Pancreas (tissue), 10 donors: ENCODE results near the gene TK1. TPM values are rescaled to one million over a fixed set of nuclear protein-coding genes. Genes with fewer than 3 reads are reported as not detected.

Experiments
- ATAC-seq, 4 donors: fragments of 200-7000 bp; cut with Tn5 transposase; one replicate each; pipeline versions ENCODE4 v1.8.0 to v1.9.1; 2020; ENCODE audit warnings: mild to moderate bottlenecking in 4 of 4, moderate library complexity in 4 of 4
- DNase-seq, 6 donors: peaks; one replicate each; pipeline ENCODE4 v3.0.0-alpha.2; 2020
- FAIRE-seq: peaks from 2 replicates; lab custom pipeline; 2012; peaks lifted over from hg19 to GRCh38; lab: Jason Lieb, UNC
- H3K27ac ChIP-seq, 4 donors: fragments of 200-600 bp; sonication (generic); 1 replicate in 3 of 4; 2 replicates in 1 of 4; pipeline versions ENCODE4 v1.5.0 to v1.8.0; 2020
- H3K27me3 ChIP-seq, 4 donors: fragments of 200-600 bp; one replicate each; pipeline ENCODE4 v1.8.0; 2021
- H3K36me3 ChIP-seq, 3 donors: fragments of 200-600 bp; sonication (generic) in 1 of 3; one replicate each; pipeline versions ENCODE4 v1.5.0 to v1.8.0; 2020 to 2021
- H3K4me1 ChIP-seq, 3 donors: fragments of 200-600 bp; one replicate each; pipeline ENCODE4 v1.8.0; 2021
- H3K4me3 ChIP-seq, 4 donors: fragments of 200-600 bp; sonication (generic) in 2 of 4; one replicate each; pipeline versions ENCODE4 v1.5.0 to v1.8.0; 2020 to 2021
- H3K9me3 ChIP-seq, 4 donors: fragments of 200-600 bp; one replicate each; pipeline ENCODE4 v1.8.0; 2021
- WGBS, 2 donors: extraction: QIAGEN DNeasy Blood & Tissue Kit; methylation state at CpG; one replicate each; pipeline ENCODE4 v1.1.7; 2013; 5-methylcytosine and 5-hydroxymethylcytosine counted together
- intact Hi-C, 3 donors: fragments of 100-400 bp; cut with DNase I; formaldehyde crosslinking; loops; one replicate each; pipeline versions ENCODE4 v1.11.1 to v1.14.2; 2022
- polyA plus RNA-seq, 2 donors: library from polyadenylated mRNA; stranded (reverse); fragments of 200-250 nt; gene quantifications; one replicate each; pipeline ENCODE4 v1.2.3, GENCODE V29; 2013
- total RNA-seq, 6 donors: library from RNA; stranded (reverse); fragmentation: NEBNext Ultra II Directional in 4 of 6; extraction: Animal tissue kit (Norgen Biotek cat#: 25700) in 4 of 6; gene quantifications; one replicate each; pipeline versions ENCODE4 v1.2.1 to v1.2.4, GENCODE V29; 2021 to 2023
- TF ChIP-seq, protein P1 (sequence below), 4 donors: fragments of 200-600 bp; sonication (generic) in 3 of 4; IDR thresholded peaks; one replicate each; pipeline versions ENCODE4 v1.5.0 to v1.8.0; 2021; ENCODE audit warnings: antibody characterized with exemption in 4 of 4
- donor health status: healthy with polysubstance abuse.
- donor health status: DM: no; HTN: no; CAD: no; lungs with moderate emphysema.
- donor health status: DM: no; HTN: no; CAD: no.
- donor health status: control.
- donor health status: control.
- donor health status: Bipolar disorder and iron deficiency.
- donor health status: DM: yes; HTN: yes; CAD: no.
- donor health status: DM: no; HTN: no; CAD: no.
- donor health status: DM: no; HTN: no; CAD: no.
- donor health status: DM: yes; HTN: yes; CAD: no.

TK1 gene
- total and polyA plus RNA-seq, 8 donors: 1.2 to 4.2 (median 2.6) TPM

GRCh38 chr17:78133179-78133951 lies 53.5 kb downstream of the TK1 start:
- intact Hi-C loops: no loop called here
- FAIRE-seq (no peak), ATAC-seq (no peak), DNase-seq (peak in 3 of 6 donors; percentile 11 to 55 (median 55))
- Histone ChIP-seq H3K9me3 (no peaks in the 10 kb centered on the region), H3K4me1 (peaks cover 0 to 8% (median 8%) of the 10 kb centered on the region in 3 donors), H3K36me3 (no peaks in the 10 kb centered on the region), H3K27me3 (no peaks in the 10 kb centered on the region), H3K4me3 (no peak overlapping the region), H3K27ac (no peak overlapping the region)
- TF ChIP-seq, protein P1, sequence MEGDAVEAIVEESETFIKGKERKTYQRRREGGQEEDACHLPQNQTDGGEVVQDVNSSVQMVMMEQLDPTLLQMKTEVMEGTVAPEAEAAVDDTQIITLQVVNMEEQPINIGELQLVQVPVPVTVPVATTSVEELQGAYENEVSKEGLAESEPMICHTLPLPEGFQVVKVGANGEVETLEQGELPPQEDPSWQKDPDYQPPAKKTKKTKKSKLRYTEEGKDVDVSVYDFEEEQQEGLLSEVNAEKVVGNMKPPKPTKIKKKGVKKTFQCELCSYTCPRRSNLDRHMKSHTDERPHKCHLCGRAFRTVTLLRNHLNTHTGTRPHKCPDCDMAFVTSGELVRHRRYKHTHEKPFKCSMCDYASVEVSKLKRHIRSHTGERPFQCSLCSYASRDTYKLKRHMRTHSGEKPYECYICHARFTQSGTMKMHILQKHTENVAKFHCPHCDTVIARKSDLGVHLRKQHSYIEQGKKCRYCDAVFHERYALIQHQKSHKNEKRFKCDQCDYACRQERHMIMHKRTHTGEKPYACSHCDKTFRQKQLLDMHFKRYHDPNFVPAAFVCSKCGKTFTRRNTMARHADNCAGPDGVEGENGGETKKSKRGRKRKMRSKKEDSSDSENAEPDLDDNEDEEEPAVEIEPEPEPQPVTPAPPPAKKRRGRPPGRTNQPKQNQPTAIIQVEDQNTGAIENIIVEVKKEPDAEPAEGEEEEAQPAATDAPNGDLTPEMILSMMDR (IDR thresholded peaks at IDR 0.05): no peak
- 87 to 90% methylated on average over 30 of the region's 30 CpGs for WGBS, 2 donors

DNA sequence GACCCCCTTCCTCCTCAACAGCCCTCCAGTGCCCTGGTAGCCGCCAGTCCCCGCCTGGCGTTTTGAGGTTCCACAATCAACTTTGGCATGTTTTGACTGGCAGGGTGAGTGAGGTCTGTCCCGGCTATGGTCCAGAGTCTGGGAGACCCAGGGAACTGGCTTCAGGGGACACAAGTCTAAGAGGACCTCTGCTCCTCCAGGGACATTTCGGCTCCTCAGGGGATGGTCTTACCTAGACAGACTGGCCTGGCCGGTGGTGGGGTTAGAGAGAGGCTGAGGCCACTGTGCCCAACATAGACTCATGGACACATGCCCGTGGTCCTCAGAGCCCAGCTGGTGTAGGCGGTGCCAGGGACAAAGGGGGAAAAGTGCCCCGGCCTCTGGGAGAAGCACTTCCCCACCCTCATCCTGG lies 54.1 kb downstream of the TK1 start:
- 85 to 89% methylated on average over 9 of the region's 9 CpGs for WGBS, 2 donors
- ATAC-seq (no peak), DNase-seq (peak in 1 of 6 donors; percentile 52), FAIRE-seq (no peak)
- Histone ChIP-seq H3K9me3 (no peaks in the 10 kb centered on the region), H3K36me3 (no peaks in the 10 kb centered on the region), H3K4me1 (peaks cover 0 to 8% (median 8%) of the 10 kb centered on the region in 3 donors), H3K27ac (no peak overlapping the region), H3K27me3 (no peaks in the 10 kb centered on the region), H3K4me3 (no peak overlapping the region)
- TF ChIP-seq, protein P1 (IDR thresholded peaks at IDR 0.05): no peak
- intact Hi-C loops: no loop called here

GRCh38 chr17:78132084-78132676 lies 54.7 kb downstream of the TK1 start:
- intact Hi-C loops: no loop called here
- no peak for ATAC-seq
- no peak for FAIRE-seq
- peak overlapping the region in 1 of 4 donors; percentile 36 for H3K4me3 ChIP-seq
- H3K36me3 ChIP-seq: no peaks in the 10 kb centered on the region
- 42% methylated on average over 31 to 38 of the region's 38 CpGs for WGBS, 2 donors
- TF ChIP-seq, protein P1 (IDR thresholded peaks at IDR 0.05): no peak
- no peaks in the 10 kb centered on the region for H3K9me3 ChIP-seq
- H3K27ac ChIP-seq: no peak overlapping the region
- H3K27me3 ChIP-seq: no peaks in the 10 kb centered on the region
- DNase-seq: peak in 3 of 6 donors; percentile 53 to 65 (median 59)
- peaks cover 0 to 8% (median 8%) of the 10 kb centered on the region in 3 donors for H3K4me1 ChIP-seq

GRCh38 chr17:78131172-78132083 lies 55.4 kb downstream of the TK1 start:
- DNase-seq: peak in 3 of 6 donors; percentile 42 to 81 (median 63)
- 30 to 37% methylated on average over 60 to 74 of the region's 74 CpGs for WGBS, 2 donors
- ATAC-seq: no peak

More at GRCh38 chr17:78131172-78132083, 55.4 kb downstream of the TK1 start:
- Histone ChIP-seq H3K27ac (no peak overlapping the region), H3K4me3 (peak overlapping the region in 1 of 4 donors; percentile 36), H3K4me1 (peaks cover 0 to 8% (median 8%) of the 10 kb centered on the region in 3 donors), H3K36me3 (no peaks in the 10 kb centered on the region), H3K9me3 (no peaks in the 10 kb centered on the region), H3K27me3 (no peaks in the 10 kb centered on the region)
- intact Hi-C loops: no loop called here
- no peak for FAIRE-seq
- TF ChIP-seq, protein P1 (IDR thresholded peaks at IDR 0.05): no peak
